RWPE1 (cell line): ENCODE data around the gene TMEM168.

Experiments used
- CTCF ChIA-PET: fragments of 350-600 bp; sonication (Branson Sonifier 250); formaldehyde crosslinking; extraction: SDS; loops from one replicate; lab custom pipeline; 2021; lab: Yijun Ruan, JAX
- POLR2A ChIA-PET: fragments of 400-600 bp; formaldehyde crosslinking; extraction: SDS; loops from one replicate; lab custom pipeline; 2020; ENCODE audit warnings: antibody characterized with exemption; ENCODE audit not compliant: low non-redundant PET; lab: Yijun Ruan, JAX
- DNase-seq: peaks from one replicate; pipeline ENCODE4 v3.0.0; 2012; ENCODE audit warnings: low spot score
- H3K27ac ChIP-seq: fragments of 450-650 bp; 2 replicates; pipeline ENCODE4 v1.5.1; 2017
- CTCF ChIP-seq: fragments of 450-650 bp; conservative IDR thresholded peaks from 2 replicates; pipeline ENCODE4 v1.5.1; 2017; ENCODE audit warnings: low read depth, mild to moderate bottlenecking

Gene TMEM168

GRCh38 chr7:112782498-112782897 lies 7.7 kb downstream of the TMEM168 start:
- ChIA-PET POLR2A (no interaction called here), CTCF (no interaction called here)
- peak overlapping the region; percentile 20; the same call in 1 of the 2 replicates for H3K27ac ChIP-seq
- DNase-seq, result peak; percentile 30
- TF ChIP-seq CTCF, result no peak

GRCh38 chr7:112781558-112781957 lies 8.6 kb downstream of the TMEM168 start:
- H3K27ac ChIP-seq, result no peak overlapping the region
- DNase-seq, result no peak
- no peak for TF ChIP-seq CTCF
- POLR2A ChIA-PET, result no interaction called here
- CTCF ChIA-PET, result interaction anchor here (0.6 kb wide), 1 partner anchor 12 kb away, joined by 3 read pairs; no protein-coding TSS in a partner anchor

- ChIA-PET POLR2A (no interaction called here), CTCF (interaction anchor here (0.6 kb wide), 1 partner anchor 12 kb away, joined by 3 read pairs; no protein-coding TSS in a partner anchor)
- H3K27ac ChIP-seq, result no peak overlapping the region
- DNase-seq, result no peak
- TF ChIP-seq CTCF, result no peak
Measured at GRCh38 chr7:112781110-112781509, 9.1 kb downstream of the TMEM168 start.

- H3K27ac ChIP-seq, result no peak overlapping the region
- no peak for DNase-seq
- ChIA-PET POLR2A (no interaction called here), CTCF (no interaction called here)
- no peak for TF ChIP-seq CTCF
Measured at GRCh38 chr7:112779667-112780066, 10.5 kb downstream of the TMEM168 start.

GRCh38 chr7:112777406-112777805 lies 12.8 kb downstream of the TMEM168 start:
- DNase-seq, result no peak
- ChIA-PET POLR2A (no interaction called here), CTCF (no interaction called here)
- TF ChIP-seq CTCF, result no peak
- H3K27ac ChIP-seq, result no peak overlapping the region

GRCh38 chr7:112771166-112771565 lies 19.0 kb downstream of the TMEM168 start:
- ChIA-PET CTCF (no interaction called here), POLR2A (no interaction called here)
- H3K27ac ChIP-seq, result no peak overlapping the region
- no peak for TF ChIP-seq CTCF
- no peak for DNase-seq
